Liver (tissue), 9 donors: Measurements from ENCODE around the gene KIT. TPM values are rescaled to one million over a fixed set of nuclear protein-coding genes. Genes with fewer than 3 reads are reported as not detected.

Experiments
- DNase-seq: peaks from one replicate; pipeline ENCODE4 v3.0.0-alpha.2; 2017; ENCODE audit warnings: low spot score
- H3K27ac ChIP-seq, 2 donors: one replicate each; pipeline ENCODE4 v1.7.0; 2013; ENCODE audit warnings: inconsistent platforms in 2 of 2, low read length in 2 of 2, control low read depth in 1 of 2, low read depth in 1 of 2, mild to moderate bottlenecking in 1 of 2
- H3K27me3 ChIP-seq, 4 donors: one replicate each; pipeline versions ENCODE4 v1.6.1 to v1.7.0; 2013; ENCODE audit warnings: low read length in 3 of 4, inconsistent platforms in 1 of 4, mild to moderate bottlenecking in 1 of 4, moderate library complexity in 1 of 4; ENCODE audit not compliant: control insufficient read depth in 4 of 4, insufficient read depth in 4 of 4
- H3K36me3 ChIP-seq, 4 donors: one replicate each; pipeline versions ENCODE4 v1.6.1 to v1.7.0; 2013; ENCODE audit warnings: low read length in 3 of 4, mild to moderate bottlenecking in 3 of 4, low read depth in 1 of 4, moderate library complexity in 1 of 4; ENCODE audit not compliant: control insufficient read depth in 4 of 4, insufficient read depth in 3 of 4
- H3K4me1 ChIP-seq, 4 donors: one replicate each; pipeline versions ENCODE4 v1.6.1 to v1.7.0; 2013; ENCODE audit warnings: low read length in 3 of 4, mild to moderate bottlenecking in 3 of 4, moderate library complexity in 1 of 4; ENCODE audit not compliant: control insufficient read depth in 4 of 4, insufficient read depth in 4 of 4
- H3K4me3 ChIP-seq, 3 donors: one replicate each; pipeline versions ENCODE4 v1.6.1 to v1.7.0; 2013; ENCODE audit warnings: low read length in 3 of 3, control low read depth in 1 of 3, low read depth in 1 of 3, mild to moderate bottlenecking in 1 of 3
- H3K9ac ChIP-seq, 2 donors: one replicate each; pipeline ENCODE4 v1.7.0; 2013; ENCODE audit warnings: low read length in 2 of 2, mild to moderate bottlenecking in 2 of 2, moderate library complexity in 2 of 2, control low read depth in 1 of 2, low read depth in 1 of 2
- H3K9me3 ChIP-seq, 4 donors: one replicate each; pipeline versions ENCODE4 v1.6.1 to v1.7.0; 2013; ENCODE audit warnings: low read length in 3 of 4; ENCODE audit not compliant: control insufficient read depth in 4 of 4
- EGR1 ChIP-seq, 2 donors: IDR thresholded peaks; 2 replicates each; pipeline ENCODE4 v1.6.1; 2016 to 2018; ENCODE audit warnings: antibody characterized with exemption in 2 of 2, low read depth in 2 of 2
- FOXA1 ChIP-seq: IDR thresholded peaks from 2 replicates; pipeline ENCODE4 v1.6.1; 2016; ENCODE audit warnings: antibody characterized with exemption
- FOXA2 ChIP-seq: IDR thresholded peaks from 2 replicates; pipeline ENCODE4 v1.6.1; 2016; ENCODE audit warnings: antibody characterized with exemption
- GABPA ChIP-seq, 2 donors: IDR thresholded peaks in 1 of 2; conservative IDR thresholded peaks in 1 of 2; 2 replicates each; pipeline ENCODE4 v1.6.1; 2016; ENCODE audit warnings: antibody characterized with exemption in 2 of 2, mild to moderate bottlenecking in 1 of 2, moderate library complexity in 1 of 2
- HNF4A ChIP-seq, 2 donors: conservative IDR thresholded peaks; 2 replicates each; pipeline ENCODE4 v1.6.1; 2016; ENCODE audit warnings: antibody characterized with exemption in 2 of 2, mild to moderate bottlenecking in 2 of 2
- HNF4G ChIP-seq: IDR thresholded peaks from 2 replicates; pipeline ENCODE4 v1.6.1; 2016; ENCODE audit warnings: antibody characterized with exemption
- JUND ChIP-seq, 2 donors: IDR thresholded peaks; 2 replicates each; pipeline ENCODE4 v1.6.1; 2016; ENCODE audit warnings: antibody characterized with exemption in 2 of 2
- NR2F2 ChIP-seq: IDR thresholded peaks from 2 replicates; pipeline ENCODE4 v1.6.1; 2016; ENCODE audit warnings: antibody characterized with exemption
- RAD21 ChIP-seq, 2 donors: IDR thresholded peaks; 2 replicates each; pipeline ENCODE4 v1.6.1; 2016; ENCODE audit warnings: antibody characterized with exemption in 2 of 2, mild to moderate bottlenecking in 2 of 2
- RXRA ChIP-seq, 2 donors: IDR thresholded peaks; 2 replicates each; pipeline ENCODE4 v1.6.1; 2017 to 2018; ENCODE audit warnings: antibody characterized with exemption in 2 of 2, mild to moderate bottlenecking in 1 of 2
- SP1 ChIP-seq: IDR thresholded peaks from 2 replicates; pipeline ENCODE4 v1.6.1; 2018; ENCODE audit warnings: antibody characterized with exemption, mild to moderate bottlenecking
- TAF1 ChIP-seq: conservative IDR thresholded peaks from 2 replicates; pipeline ENCODE4 v1.6.1; 2016; ENCODE audit warnings: antibody characterized with exemption, mild to moderate bottlenecking
- YY1 ChIP-seq: IDR thresholded peaks from 2 replicates; pipeline ENCODE4 v1.6.1; 2016; ENCODE audit warnings: antibody characterized with exemption, mild to moderate bottlenecking
- WGBS: extraction: QIAGEN DNeasy Blood & Tissue Kit; methylation state at CpG from one replicate; pipeline ENCODE4 v1.1.7; 2013; 5-methylcytosine and 5-hydroxymethylcytosine counted together
- polyA plus RNA-seq, 2 donors: library from polyadenylated mRNA; stranded (reverse) in 1 of 2; unstranded in 1 of 2; fragments of 200-250 nt in 1 of 2; fragments of >200 nt in 1 of 2; fragmentation: Nextera tagmentation in 1 of 2; extraction: Ambion mirVana in 1 of 2; gene quantifications; one replicate each; pipeline versions ENCODE4 v1.2.1 to v1.2.3, GENCODE V29; 2013 to 2015
- total RNA-seq, 2 donors: library from RNA; depleted of rRNA; stranded (reverse); fragments of >200 nt; gene quantifications; one replicate each; pipeline ENCODE4 v1.2.3, GENCODE V29; 2014
- TF ChIP-seq, protein P1 (sequence below): IDR thresholded peaks from 2 replicates; pipeline ENCODE4 v1.6.1; 2016; ENCODE audit warnings: antibody characterized with exemption, mild to moderate bottlenecking
- TF ChIP-seq, protein P2 (sequence below): IDR thresholded peaks from 2 replicates; pipeline ENCODE4 v1.6.1; 2016; ENCODE audit warnings: antibody characterized with exemption
- TF ChIP-seq, protein P3 (sequence below): IDR thresholded peaks from 2 replicates; pipeline ENCODE4 v1.6.1; 2016; ENCODE audit warnings: antibody characterized with exemption
- TF ChIP-seq, protein P4 (sequence below): fragments of 150-350 bp; IDR thresholded peaks from 2 replicates; pipeline ENCODE4 v1.5.1; 2017; ENCODE audit warnings: improper control_type of control experiment, low read depth, low read length; ENCODE audit not compliant: missing input control
- TF ChIP-seq, protein P5 (sequence below): IDR thresholded peaks from 2 replicates; pipeline ENCODE4 v1.6.1; 2016; ENCODE audit warnings: antibody characterized with exemption
- donor health status: healthy.
- donor health status: healthy.
- donor health status: healthy.
- donor health status: healthy.
- donor health status: healthy.

Gene KIT
- total and polyA plus RNA-seq, 4 donors, result 0.06 to 5.5 (median 0.96) TPM

DNA sequence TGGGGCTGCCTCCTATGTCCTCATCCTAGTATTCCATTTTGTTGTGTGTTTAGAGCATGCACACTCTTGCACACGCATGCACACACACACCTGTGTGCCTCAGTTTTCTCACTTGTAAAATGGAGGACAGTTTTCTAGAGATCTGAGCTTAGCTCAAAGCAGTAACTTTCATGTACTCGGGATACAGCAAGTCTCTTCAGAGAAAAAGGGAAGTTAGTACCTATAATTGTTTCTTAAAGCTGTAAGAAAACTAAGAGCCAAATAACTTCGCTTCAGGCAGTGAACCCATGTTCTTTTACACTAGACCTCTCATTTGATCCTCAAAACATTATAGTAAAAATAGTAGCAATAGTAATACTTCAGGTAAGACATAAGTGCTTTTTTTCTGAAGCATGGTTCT, 49.6 kb downstream of the KIT start:
- Histone ChIP-seq H3K4me1 (no peaks in the 10 kb centered on the region), H3K9me3 (peaks cover 0 to 5% (median 0%) of the 10 kb centered on the region in 4 donors), H3K27me3 (peaks cover 0 to 2% (median 0%) of the 10 kb centered on the region in 4 donors), H3K27ac (no peak overlapping the region), H3K9ac (no peak overlapping the region), H3K4me3 (no peak overlapping the region), H3K36me3 (no peaks in the 10 kb centered on the region)
- WGBS, result 84% methylated on average over 3 of the region's 3 CpGs
- no peak for TF ChIP-seq RXRA (IDR thresholded peaks at IDR 0.05)
- TF ChIP-seq GABPA (IDR thresholded peaks at IDR 0.05 in 1 of 2, conservative IDR thresholded peaks at IDR 0.05 in 1 of 2), result no peak
- TF ChIP-seq HNF4G, result no peak
- TF ChIP-seq FOXA2, result no peak
- TF ChIP-seq JUND (IDR thresholded peaks at IDR 0.05), result no peak
- TF ChIP-seq, protein P1, sequence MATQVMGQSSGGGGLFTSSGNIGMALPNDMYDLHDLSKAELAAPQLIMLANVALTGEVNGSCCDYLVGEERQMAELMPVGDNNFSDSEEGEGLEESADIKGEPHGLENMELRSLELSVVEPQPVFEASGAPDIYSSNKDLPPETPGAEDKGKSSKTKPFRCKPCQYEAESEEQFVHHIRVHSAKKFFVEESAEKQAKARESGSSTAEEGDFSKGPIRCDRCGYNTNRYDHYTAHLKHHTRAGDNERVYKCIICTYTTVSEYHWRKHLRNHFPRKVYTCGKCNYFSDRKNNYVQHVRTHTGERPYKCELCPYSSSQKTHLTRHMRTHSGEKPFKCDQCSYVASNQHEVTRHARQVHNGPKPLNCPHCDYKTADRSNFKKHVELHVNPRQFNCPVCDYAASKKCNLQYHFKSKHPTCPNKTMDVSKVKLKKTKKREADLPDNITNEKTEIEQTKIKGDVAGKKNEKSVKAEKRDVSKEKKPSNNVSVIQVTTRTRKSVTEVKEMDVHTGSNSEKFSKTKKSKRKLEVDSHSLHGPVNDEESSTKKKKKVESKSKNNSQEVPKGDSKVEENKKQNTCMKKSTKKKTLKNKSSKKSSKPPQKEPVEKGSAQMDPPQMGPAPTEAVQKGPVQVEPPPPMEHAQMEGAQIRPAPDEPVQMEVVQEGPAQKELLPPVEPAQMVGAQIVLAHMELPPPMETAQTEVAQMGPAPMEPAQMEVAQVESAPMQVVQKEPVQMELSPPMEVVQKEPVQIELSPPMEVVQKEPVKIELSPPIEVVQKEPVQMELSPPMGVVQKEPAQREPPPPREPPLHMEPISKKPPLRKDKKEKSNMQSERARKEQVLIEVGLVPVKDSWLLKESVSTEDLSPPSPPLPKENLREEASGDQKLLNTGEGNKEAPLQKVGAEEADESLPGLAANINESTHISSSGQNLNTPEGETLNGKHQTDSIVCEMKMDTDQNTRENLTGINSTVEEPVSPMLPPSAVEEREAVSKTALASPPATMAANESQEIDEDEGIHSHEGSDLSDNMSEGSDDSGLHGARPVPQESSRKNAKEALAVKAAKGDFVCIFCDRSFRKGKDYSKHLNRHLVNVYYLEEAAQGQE, result no peak
- no peak for TF ChIP-seq RAD21 (IDR thresholded peaks at IDR 0.05)
- no peak for TF ChIP-seq SP1
- TF ChIP-seq NR2F2, result no peak
- TF ChIP-seq, protein P2, sequence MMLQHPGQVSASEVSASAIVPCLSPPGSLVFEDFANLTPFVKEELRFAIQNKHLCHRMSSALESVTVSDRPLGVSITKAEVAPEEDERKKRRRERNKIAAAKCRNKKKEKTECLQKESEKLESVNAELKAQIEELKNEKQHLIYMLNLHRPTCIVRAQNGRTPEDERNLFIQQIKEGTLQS, result no peak
- TF ChIP-seq, protein P3, sequence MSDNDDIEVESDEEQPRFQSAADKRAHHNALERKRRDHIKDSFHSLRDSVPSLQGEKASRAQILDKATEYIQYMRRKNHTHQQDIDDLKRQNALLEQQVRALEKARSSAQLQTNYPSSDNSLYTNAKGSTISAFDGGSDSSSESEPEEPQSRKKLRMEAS, result no peak
- TF ChIP-seq HNF4A (conservative IDR thresholded peaks at IDR 0.05), result no peak
- TF ChIP-seq, protein P4, sequence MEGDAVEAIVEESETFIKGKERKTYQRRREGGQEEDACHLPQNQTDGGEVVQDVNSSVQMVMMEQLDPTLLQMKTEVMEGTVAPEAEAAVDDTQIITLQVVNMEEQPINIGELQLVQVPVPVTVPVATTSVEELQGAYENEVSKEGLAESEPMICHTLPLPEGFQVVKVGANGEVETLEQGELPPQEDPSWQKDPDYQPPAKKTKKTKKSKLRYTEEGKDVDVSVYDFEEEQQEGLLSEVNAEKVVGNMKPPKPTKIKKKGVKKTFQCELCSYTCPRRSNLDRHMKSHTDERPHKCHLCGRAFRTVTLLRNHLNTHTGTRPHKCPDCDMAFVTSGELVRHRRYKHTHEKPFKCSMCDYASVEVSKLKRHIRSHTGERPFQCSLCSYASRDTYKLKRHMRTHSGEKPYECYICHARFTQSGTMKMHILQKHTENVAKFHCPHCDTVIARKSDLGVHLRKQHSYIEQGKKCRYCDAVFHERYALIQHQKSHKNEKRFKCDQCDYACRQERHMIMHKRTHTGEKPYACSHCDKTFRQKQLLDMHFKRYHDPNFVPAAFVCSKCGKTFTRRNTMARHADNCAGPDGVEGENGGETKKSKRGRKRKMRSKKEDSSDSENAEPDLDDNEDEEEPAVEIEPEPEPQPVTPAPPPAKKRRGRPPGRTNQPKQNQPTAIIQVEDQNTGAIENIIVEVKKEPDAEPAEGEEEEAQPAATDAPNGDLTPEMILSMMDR, result no peak
- TF ChIP-seq, protein P5, sequence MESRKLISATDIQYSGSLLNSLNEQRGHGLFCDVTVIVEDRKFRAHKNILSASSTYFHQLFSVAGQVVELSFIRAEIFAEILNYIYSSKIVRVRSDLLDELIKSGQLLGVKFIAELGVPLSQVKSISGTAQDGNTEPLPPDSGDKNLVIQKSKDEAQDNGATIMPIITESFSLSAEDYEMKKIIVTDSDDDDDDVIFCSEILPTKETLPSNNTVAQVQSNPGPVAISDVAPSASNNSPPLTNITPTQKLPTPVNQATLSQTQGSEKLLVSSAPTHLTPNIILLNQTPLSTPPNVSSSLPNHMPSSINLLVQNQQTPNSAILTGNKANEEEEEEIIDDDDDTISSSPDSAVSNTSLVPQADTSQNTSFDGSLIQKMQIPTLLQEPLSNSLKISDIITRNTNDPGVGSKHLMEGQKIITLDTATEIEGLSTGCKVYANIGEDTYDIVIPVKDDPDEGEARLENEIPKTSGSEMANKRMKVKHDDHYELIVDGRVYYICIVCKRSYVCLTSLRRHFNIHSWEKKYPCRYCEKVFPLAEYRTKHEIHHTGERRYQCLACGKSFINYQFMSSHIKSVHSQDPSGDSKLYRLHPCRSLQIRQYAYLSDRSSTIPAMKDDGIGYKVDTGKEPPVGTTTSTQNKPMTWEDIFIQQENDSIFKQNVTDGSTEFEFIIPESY, result no peak
- no peak for TF ChIP-seq FOXA1
- TF ChIP-seq TAF1, result no peak
- no peak for TF ChIP-seq YY1
- TF ChIP-seq EGR1 (IDR thresholded peaks at IDR 0.05; ENCODE audit: low read depth in 2 of 2), result no peak
- no peak for DNase-seq
